Erythroblast (primary cell): ENCODE measurements around the gene FANCC.

ENCODE experiments used
- GATA1 ChIP-seq: IDR thresholded peaks from 2 replicates; pipeline ENCODE4 v1.6.1; 2011; ENCODE audit warnings: low read depth, mild to moderate bottlenecking, control low read depth, low read length, moderate library complexity
- POLR2A ChIP-seq: IDR thresholded peaks from 2 replicates; pipeline ENCODE4 v1.6.1; 2011; ENCODE audit warnings: mild to moderate bottlenecking, low read length

DNA sequence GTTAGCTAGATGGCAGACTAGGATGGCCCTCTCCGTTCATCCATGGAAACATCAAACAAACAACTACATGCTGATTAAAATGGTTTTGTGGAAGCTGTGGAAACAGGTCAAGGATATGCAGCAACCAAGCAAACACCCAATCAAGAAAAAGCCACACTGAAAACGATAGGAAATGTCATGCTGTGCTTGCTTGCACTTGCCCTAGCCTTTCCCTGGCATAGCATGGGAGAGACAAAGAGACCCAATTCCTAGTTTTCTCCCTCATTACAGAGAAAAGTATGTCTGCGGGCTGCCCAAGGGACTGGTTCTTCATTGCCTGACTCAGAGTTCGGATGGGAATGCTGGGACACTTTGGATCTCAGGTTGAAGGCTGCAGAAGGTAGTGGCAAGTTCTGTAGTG, 98.7 kb downstream of the FANCC start:
- no peak for TF ChIP-seq POLR2A
- no peak for TF ChIP-seq GATA1
